MM.1S (cell line): ENCODE measurements around the gene ZNF132.

ENCODE experiments used
- CTCF ChIP-seq: fragments of 300-600 bp; sonication (generic); IDR thresholded peaks from 2 replicates; pipeline ENCODE4 v1.5.1; 2016; ENCODE audit warnings: antibody characterized with exemption, low read length, mixed read lengths
- EZH2 ChIP-seq: fragments of 300-600 bp; sonication (generic); optimal IDR thresholded peaks from 2 replicates; pipeline ENCODE3; 2017; ENCODE audit warnings: low read depth, mild to moderate bottlenecking, antibody characterized with exemption, low read length, mixed read lengths

GRCh38 chr19:58456111-58456510, 16.2 kb upstream of the ZNF132 start:
- TF ChIP-seq CTCF (no peak), EZH2 (no peak)
